SU-DHL-6 (cell line): ENCODE results near the gene PTPN11.
"Not testable (repeated sequence)": the region's sequence is repeated elsewhere in the genome, so short reads cannot be mapped to it uniquely, and the experiment has no call there.

ENCODE experiments used
- H2AFZ ChIP-seq: fragments of 200-600 bp; sonication (generic); 2 replicates; pipeline ENCODE4 v1.6.1; 2014; ENCODE audit warnings: low read depth, mild to moderate bottlenecking, moderate library complexity, mixed read lengths, antibody characterized with exemption, low read length; ENCODE audit not compliant: severe bottlenecking
- H3F3A ChIP-seq: fragments of 200-600 bp; shearing (Covaris generic); 2 replicates; pipeline ENCODE4 v1.6.0; 2016; ENCODE audit warnings: antibody characterized with exemption, mild to moderate bottlenecking; ENCODE audit not compliant: insufficient read depth
- H3K27ac ChIP-seq: fragments of 200-600 bp; sonication (generic); 2 replicates; pipeline ENCODE4 v1.5.1; 2016; ENCODE audit warnings: low read depth, mild to moderate bottlenecking, low read length, moderate library complexity, mixed read lengths
- H3K27me3 ChIP-seq: fragments of 200-600 bp; sonication (generic), shearing (Covaris generic); 2 replicates; pipeline ENCODE4 v1.6.0; 2014; ENCODE audit warnings: mild to moderate bottlenecking, low read length
- H3K36me3 ChIP-seq: fragments of 200-600 bp; sonication (generic); 2 replicates; pipeline ENCODE4 v1.6.1; 2014; ENCODE audit warnings: mild to moderate bottlenecking, low read length, mixed read lengths
- H3K4me2 ChIP-seq: fragments of 300-600, 200-600 bp; shearing (Covaris generic), sonication (generic); 2 replicates; pipeline ENCODE4 v1.6.0; 2014; ENCODE audit warnings: low read length, low read depth, mild to moderate bottlenecking; ENCODE audit not compliant: poor library complexity, severe bottlenecking
- H3K4me3 ChIP-seq: fragments of 200-600 bp; sonication (generic); 2 replicates; pipeline ENCODE4 v1.5.1; 2014; ENCODE audit warnings: antibody characterized with exemption, low read length, mild to moderate bottlenecking, mixed read lengths; ENCODE audit not compliant: insufficient read depth, poor library complexity, severe bottlenecking
- H3K79me2 ChIP-seq: fragments of 200-600 bp; sonication (generic); 2 replicates; pipeline ENCODE4 v1.6.1; 2014; ENCODE audit warnings: mild to moderate bottlenecking, low read length, moderate library complexity; ENCODE audit not compliant: insufficient read depth
- H3K9ac ChIP-seq: fragments of 200-600 bp; sonication (generic); 2 replicates; pipeline ENCODE4 v1.7.0; 2014; ENCODE audit warnings: mild to moderate bottlenecking, low read length
- H3K9me2 ChIP-seq: fragments of 200-600 bp; sonication (generic); replicated peaks from 2 replicates; pipeline ENCODE4 v1.6.1; 2014; ENCODE audit warnings: low read length; ENCODE audit not compliant: insufficient read depth
- H3K9me3 ChIP-seq: fragments of 200-600 bp; sonication (generic); 2 replicates; pipeline ENCODE4 v1.6.1; 2014; ENCODE audit warnings: low read length, mixed read lengths; ENCODE audit not compliant: insufficient read depth
- H4K20me1 ChIP-seq: fragments of 200-600 bp; sonication (generic); 2 replicates; pipeline ENCODE4 v1.6.1; 2014; ENCODE audit warnings: low read depth, mild to moderate bottlenecking, antibody characterized with exemption, low read length, moderate library complexity, mixed read lengths
- CTCF ChIP-seq: fragments of 200-600 bp; sonication (generic); IDR thresholded peaks from one replicate; pipeline ENCODE4 v1.5.1; 2017; ENCODE audit warnings: antibody characterized with exemption, mild to moderate bottlenecking, low read length, moderate library complexity; ENCODE audit not compliant: insufficient read depth, poor library complexity, severe bottlenecking
- EZH2phosphoT487 ChIP-seq: fragments of 200-600 bp; sonication (generic), shearing (Covaris generic); conservative IDR thresholded peaks from 2 replicates; pipeline ENCODE4 v1.6.1; 2018; ENCODE audit warnings: mild to moderate bottlenecking, antibody characterized with exemption, low read length, moderate library complexity, mixed read lengths

PTPN11 gene

GRCh38 chr12:112447106-112447505 is 28.4 kb downstream of the PTPN11 start:
- Histone ChIP-seq H3K27ac (no peak overlapping the region), H3K79me2 (peaks cover 23% of the 10 kb centered on the region; the same call in 1 of the 2 replicates), H4K20me1 (no peaks in the 10 kb centered on the region), H3F3A (no peaks in the 10 kb centered on the region), H3K9me2 (no peaks in the 10 kb centered on the region), H3K9me3 (no peaks in the 10 kb centered on the region), H3K4me3 (no peak overlapping the region), H3K36me3 (peaks cover 3% of the 10 kb centered on the region; the same call in 1 of the 2 replicates), H3K27me3 (no peaks in the 10 kb centered on the region), H3K9ac (no peak overlapping the region), H2AFZ (no peak overlapping the region), H3K4me2 (no peak overlapping the region)
- TF ChIP-seq EZH2phosphoT487 = no peak
- no peak for TF ChIP-seq CTCF

GRCh38 chr12:112448165-112448564 is 29.4 kb downstream of the PTPN11 start:
- not testable (repeated sequence) for H3K9me2 ChIP-seq, H4K20me1 ChIP-seq, H3K27ac ChIP-seq, H3K4me2 ChIP-seq, H2AFZ ChIP-seq, H3K9ac ChIP-seq, H3F3A ChIP-seq, H3K27me3 ChIP-seq, H3K4me3 ChIP-seq, H3K9me3 ChIP-seq, H3K36me3 ChIP-seq
- peaks cover 15% of the 10 kb centered on the region; the same call in 1 of the 2 replicates for H3K79me2 ChIP-seq

GRCh38 chr12:112450725-112451124 is 32.0 kb downstream of the PTPN11 start:
- no peak for TF ChIP-seq EZH2phosphoT487
- no peak for TF ChIP-seq CTCF
- Histone ChIP-seq H3K27me3 (no peaks in the 10 kb centered on the region), H3K9ac (no peak overlapping the region), H3K4me3 (no peak overlapping the region), H3K36me3 (peaks cover 8% of the 10 kb centered on the region), H2AFZ (no peak overlapping the region), H3F3A (no peaks in the 10 kb centered on the region), H4K20me1 (no peaks in the 10 kb centered on the region), H3K4me2 (no peak overlapping the region), H3K79me2 (no peaks in the 10 kb centered on the region), H3K9me3 (no peaks in the 10 kb centered on the region), H3K9me2 (no peaks in the 10 kb centered on the region), H3K27ac (no peak overlapping the region)

- Histone ChIP-seq H3K9me2 (no peaks in the 10 kb centered on the region), H2AFZ (no peak overlapping the region), H3K36me3 (peaks cover 14% of the 10 kb centered on the region), H3K4me3 (no peak overlapping the region), H3F3A (no peaks in the 10 kb centered on the region), H3K27me3 (no peaks in the 10 kb centered on the region), H3K4me2 (no peak overlapping the region), H3K9me3 (no peaks in the 10 kb centered on the region), H4K20me1 (no peaks in the 10 kb centered on the region), H3K9ac (no peak overlapping the region), H3K79me2 (no peaks in the 10 kb centered on the region), H3K27ac (no peak overlapping the region)
- TF ChIP-seq CTCF (no peak), EZH2phosphoT487 (no peak)
These were observed 37.3 kb downstream of the PTPN11 start for GRCh38 chr12:112456029-112456428.

- H4K20me1 ChIP-seq, H3K4me2 ChIP-seq, H2AFZ ChIP-seq, H3K9me3 ChIP-seq, H3F3A ChIP-seq, H3K9ac ChIP-seq, H3K27ac ChIP-seq, H3K4me3 ChIP-seq, H3K79me2 ChIP-seq, H3K9me2 ChIP-seq, H3K27me3 ChIP-seq: not testable (repeated sequence)
- peaks cover 14% of the 10 kb centered on the region for H3K36me3 ChIP-seq
These were observed 38.4 kb downstream of the PTPN11 start for GRCh38 chr12:112457142-112457541.
